Suppressor macrophage (primary cell): ENCODE data around the gene SERPINA3.
"Not testable (repeated sequence)": the region's sequence is repeated elsewhere in the genome, so short reads cannot be mapped to it uniquely, and the experiment has no call there.

Experiments used
- DNase-seq, 4 experiments: peaks; one replicate each; pipeline ENCODE4 v3.0.0-alpha.2; 2020 to 2022

The SERPINA3 gene

GRCh38 chr14:94633121-94633520 is 20.9 kb downstream of the SERPINA3 start:
- DNase-seq = no peak

GRCh38 chr14:94635154-94635553 is 23.0 kb downstream of the SERPINA3 start:
- DNase-seq = no peak

GRCh38 chr14:94636744-94637412 is 24.7 kb downstream of the SERPINA3 start:
- peak in 2 of 4 experiments; percentile 18 to 20 for DNase-seq

GRCh38 chr14:94637814-94638213 is 25.6 kb downstream of the SERPINA3 start:
- DNase-seq = not testable (repeated sequence)

GRCh38 chr14:94638339-94638738 is 26.1 kb downstream of the SERPINA3 start:
- no peak for DNase-seq

GRCh38 chr14:94638961-94639817 is 27.0 kb downstream of the SERPINA3 start:
- no peak for DNase-seq

GRCh38 chr14:94640721-94641631 is 28.8 kb downstream of the SERPINA3 start:
- DNase-seq = no peak

- no peak for DNase-seq
Observed at GRCh38 chr14:94641632-94641955, 29.4 kb downstream of the SERPINA3 start.

- DNase-seq = no peak
Observed at GRCh38 chr14:94643316-94644101, 31.3 kb downstream of the SERPINA3 start.

GRCh38 chr14:94644102-94644535 is 31.9 kb downstream of the SERPINA3 start:
- DNase-seq = no peak

- no peak for DNase-seq
Observed at GRCh38 chr14:94646066-94646465, 33.9 kb downstream of the SERPINA3 start.

- DNase-seq = peak; percentile 3 to 44 (median 34)
Observed at GRCh38 chr14:94646481-94646880, 34.3 kb downstream of the SERPINA3 start.

GRCh38 chr14:94648801-94649200 is 36.6 kb downstream of the SERPINA3 start:
- no peak for DNase-seq

GRCh38 chr14:94649543-94650443 is 37.6 kb downstream of the SERPINA3 start:
- no peak for DNase-seq

GRCh38 chr14:94650444-94650775 is 38.2 kb downstream of the SERPINA3 start:
- no peak for DNase-seq

- no peak for DNase-seq
Observed at GRCh38 chr14:94650806-94651805, 38.9 kb downstream of the SERPINA3 start.

- no peak for DNase-seq
Observed at GRCh38 chr14:94653321-94653720, 41.1 kb downstream of the SERPINA3 start.

- no peak for DNase-seq
Observed at GRCh38 chr14:94654071-94654861, 42.1 kb downstream of the SERPINA3 start.

- DNase-seq = no peak
Observed at GRCh38 chr14:94655169-94655710, 43.0 kb downstream of the SERPINA3 start.
